Peyer's patch (tissue), 4 donors: ENCODE results near the gene AQP12B. TPM values are rescaled to one million over a fixed set of nuclear protein-coding genes. Genes with fewer than 3 reads are reported as not detected.
A peak's percentile ranks its signal among the peaks of the same experiment; 100 is the strongest.
"Not testable (repeated sequence)": the region's sequence is repeated elsewhere in the genome, so short reads cannot be mapped to it uniquely, and the experiment has no call there.

ENCODE experiments used
- DNase-seq, 3 donors: peaks; one replicate each; pipeline ENCODE4 v3.0.0-alpha.2; 2017 to 2019
- H3K27ac ChIP-seq, 4 donors: fragments of 200-600 bp; sonication (generic); one replicate each; pipeline ENCODE4 v1.5.1; 2016 to 2019
- H3K27me3 ChIP-seq, 2 donors: fragments of 200-600 bp; sonication (generic); one replicate each; pipeline ENCODE4 v1.5.1; 2019
- H3K36me3 ChIP-seq, 3 donors: fragments of 200-600 bp; sonication (generic); one replicate each; pipeline ENCODE4 v1.5.1; 2016 to 2019
- H3K4me1 ChIP-seq, 4 donors: fragments of 200-600 bp; sonication (generic); one replicate each; pipeline ENCODE4 v1.5.1; 2016 to 2019
- H3K4me3 ChIP-seq, 4 donors: fragments of 200-600 bp; sonication (generic); 1 replicate in 3 of 4; 2 replicates in 1 of 4; pipeline ENCODE4 v1.5.1; 2016 to 2019; ENCODE audit warnings: mild to moderate bottlenecking in 1 of 4
- H3K9me3 ChIP-seq, 4 donors: fragments of 200-600 bp; sonication (generic); one replicate each; pipeline ENCODE4 v1.5.1; 2016 to 2019; ENCODE audit warnings: mild to moderate bottlenecking in 1 of 4
- CTCF ChIP-seq, 6 experiments: fragments of 450-650 bp in 4 of 6; fragments of 200-600 bp in 2 of 6; sonication (generic) in 1 of 6; IDR thresholded peaks; one replicate each; pipeline ENCODE4 v1.5.1; 2017 to 2019; ENCODE audit warnings: antibody characterized with exemption in 6 of 6, mild to moderate bottlenecking in 3 of 6, moderate library complexity in 1 of 6
- POLR2A ChIP-seq, 2 donors: fragments of 450-650 bp; IDR thresholded peaks; one replicate each; pipeline ENCODE4 v1.5.1; 2017; ENCODE audit warnings: antibody characterized with exemption in 2 of 2, mild to moderate bottlenecking in 2 of 2, moderate library complexity in 2 of 2
- total RNA-seq, 4 donors: library from RNA; depleted of rRNA; stranded (reverse); fragments of >200 nt; gene quantifications; one replicate each; pipeline ENCODE4 v1.1.0, GENCODE V29; 2016

The AQP12B gene
- total RNA-seq, 4 donors from 2014 or later, result 1.9 to 9.6 (median 2.5) TPM; not detected in 1

GRCh38 chr2:240663546-240664190 lies 19.0 kb downstream of the AQP12B start:
- no peak overlapping the region for H3K4me3 ChIP-seq
- no peak overlapping the region for H3K27ac ChIP-seq
- no peak for DNase-seq
- no peaks in the 10 kb centered on the region for H3K27me3 ChIP-seq
- TF ChIP-seq CTCF (IDR thresholded peaks at IDR 0.05), result peak in 1 of 6 experiments; percentile 7
- TF ChIP-seq POLR2A (IDR thresholded peaks at IDR 0.05), result no peak
- no peaks in the 10 kb centered on the region for H3K9me3 ChIP-seq
- no peaks in the 10 kb centered on the region for H3K4me1 ChIP-seq
- H3K36me3 ChIP-seq, result no peaks in the 10 kb centered on the region

- no peak for DNase-seq
- TF ChIP-seq CTCF (IDR thresholded peaks at IDR 0.05) (no peak), POLR2A (IDR thresholded peaks at IDR 0.05) (no peak)
- H3K4me1 ChIP-seq, result no peaks in the 10 kb centered on the region
- H3K9me3 ChIP-seq, result no peaks in the 10 kb centered on the region
- no peak overlapping the region for H3K4me3 ChIP-seq
- H3K36me3 ChIP-seq, result no peaks in the 10 kb centered on the region
- H3K27ac ChIP-seq, result no peak overlapping the region
- H3K27me3 ChIP-seq, result no peaks in the 10 kb centered on the region
These were observed 20.0 kb downstream of the AQP12B start for GRCh38 chr2:240662681-240663080.

GRCh38 chr2:240659883-240660282 lies 22.8 kb downstream of the AQP12B start:
- not testable (repeated sequence) for DNase-seq, H3K27me3 ChIP-seq, H3K4me1 ChIP-seq, H3K9me3 ChIP-seq, H3K36me3 ChIP-seq, H3K27ac ChIP-seq, H3K4me3 ChIP-seq

- H3K27me3 ChIP-seq, result no peaks in the 10 kb centered on the region
- H3K4me1 ChIP-seq, result no peaks in the 10 kb centered on the region
- no peaks in the 10 kb centered on the region for H3K36me3 ChIP-seq
- TF ChIP-seq POLR2A (IDR thresholded peaks at IDR 0.05) (no peak), CTCF (IDR thresholded peaks at IDR 0.05) (no peak)
- no peak overlapping the region for H3K4me3 ChIP-seq
- DNase-seq, result peak in 1 of 3 donors; percentile 21
- H3K9me3 ChIP-seq, result no peaks in the 10 kb centered on the region
- H3K27ac ChIP-seq, result no peak overlapping the region
These were observed 26.5 kb downstream of the AQP12B start for GRCh38 chr2:240655931-240656886.

GRCh38 chr2:240651185-240651584 lies 31.5 kb downstream of the AQP12B start:
- DNase-seq, result no peak
- Histone ChIP-seq H3K4me1 (no peaks in the 10 kb centered on the region), H3K9me3 (no peaks in the 10 kb centered on the region), H3K27ac (no peak overlapping the region), H3K4me3 (no peak overlapping the region), H3K36me3 (no peaks in the 10 kb centered on the region), H3K27me3 (no peaks in the 10 kb centered on the region)
- TF ChIP-seq CTCF (IDR thresholded peaks at IDR 0.05) (no peak), POLR2A (IDR thresholded peaks at IDR 0.05) (no peak)
